Pancreas (tissue), 10 donors: ENCODE results near the gene PTPRU. TPM values are rescaled to one million over a fixed set of nuclear protein-coding genes. Genes with fewer than 3 reads are reported as not detected.

Experiments used
- ATAC-seq, 4 donors: fragments of 200-7000 bp; cut with Tn5 transposase; one replicate each; pipeline versions ENCODE4 v1.8.0 to v1.9.1; 2020; ENCODE audit warnings: mild to moderate bottlenecking in 4 of 4, moderate library complexity in 4 of 4
- DNase-seq, 6 donors: peaks; one replicate each; pipeline ENCODE4 v3.0.0-alpha.2; 2020
- FAIRE-seq: peaks from 2 replicates; lab custom pipeline; 2012; peaks lifted over from hg19 to GRCh38; lab: Jason Lieb, UNC
- H3K27ac ChIP-seq, 4 donors: fragments of 200-600 bp; sonication (generic); 1 replicate in 3 of 4; 2 replicates in 1 of 4; pipeline versions ENCODE4 v1.5.0 to v1.8.0; 2020
- H3K27me3 ChIP-seq, 4 donors: fragments of 200-600 bp; one replicate each; pipeline ENCODE4 v1.8.0; 2021
- H3K36me3 ChIP-seq, 3 donors: fragments of 200-600 bp; sonication (generic) in 1 of 3; one replicate each; pipeline versions ENCODE4 v1.5.0 to v1.8.0; 2020 to 2021
- H3K4me1 ChIP-seq, 3 donors: fragments of 200-600 bp; one replicate each; pipeline ENCODE4 v1.8.0; 2021
- H3K4me3 ChIP-seq, 4 donors: fragments of 200-600 bp; sonication (generic) in 2 of 4; one replicate each; pipeline versions ENCODE4 v1.5.0 to v1.8.0; 2020 to 2021
- H3K9me3 ChIP-seq, 4 donors: fragments of 200-600 bp; one replicate each; pipeline ENCODE4 v1.8.0; 2021
- CTCF ChIP-seq, 4 donors: fragments of 200-600 bp; sonication (generic) in 3 of 4; IDR thresholded peaks; one replicate each; pipeline versions ENCODE4 v1.5.0 to v1.8.0; 2021; ENCODE audit warnings: antibody characterized with exemption in 4 of 4
- WGBS, 2 donors: extraction: QIAGEN DNeasy Blood & Tissue Kit; methylation state at CpG; one replicate each; pipeline ENCODE4 v1.1.7; 2013; 5-methylcytosine and 5-hydroxymethylcytosine counted together
- intact Hi-C, 3 donors: fragments of 100-400 bp; cut with DNase I; formaldehyde crosslinking; loops; one replicate each; pipeline versions ENCODE4 v1.11.1 to v1.14.2; 2022
- polyA plus RNA-seq, 2 donors: library from polyadenylated mRNA; stranded (reverse); fragments of 200-250 nt; gene quantifications; one replicate each; pipeline ENCODE4 v1.2.3, GENCODE V29; 2013
- total RNA-seq, 6 donors: library from RNA; stranded (reverse); fragmentation: NEBNext Ultra II Directional in 4 of 6; extraction: Animal tissue kit (Norgen Biotek cat#: 25700) in 4 of 6; gene quantifications; one replicate each; pipeline versions ENCODE4 v1.2.1 to v1.2.4, GENCODE V29; 2021 to 2023
- donor health status: healthy with polysubstance abuse.
- donor health status: DM: no; HTN: no; CAD: no; lungs with moderate emphysema.
- donor health status: DM: no; HTN: no; CAD: no.
- donor health status: control.
- donor health status: control.
- donor health status: Bipolar disorder and iron deficiency.
- donor health status: DM: yes; HTN: yes; CAD: no.
- donor health status: DM: no; HTN: no; CAD: no.
- donor health status: DM: no; HTN: no; CAD: no.
- donor health status: DM: yes; HTN: yes; CAD: no.

Gene PTPRU
- total RNA-seq (10 to 100 TPM; 12.3 to 20.9 (median 15.7) TPM), polyA plus RNA-seq (10 to 100 TPM; 13.7 to 16.6 TPM)

GRCh38 chr1:29235955-29236711 is at the start of gene PTPRU:
TSS of gene PTPRU (plus strand) at chr1:29236522. CDS start at chr1:29236645, 123 bp downstream.
- intact Hi-C loops: loop anchor here in 1 of 3 donors (5.0 to 10.0 kb wide), 2 partner anchors 1139 to 1476 kb away; no protein-coding TSS in a partner anchor
- no peaks in the 10 kb centered on the region for H3K36me3 ChIP-seq
- H3K4me3 ChIP-seq: peak within 1 kb of the TSS; percentile 43 to 72 (median 62)
- WGBS, 2 donors: 3 to 5% methylated on average over 53 to 82 of the region's 82 CpGs
- FAIRE-seq (no peak), DNase-seq (peak; percentile 72 to 98 (median 89)), ATAC-seq (peak; percentile 84 to 88 (median 86))
- TF ChIP-seq CTCF (IDR thresholded peaks at IDR 0.05): peak; percentile 70 to 74 (median 74)
- H3K27me3 ChIP-seq: no peaks in the 10 kb centered on the region
- no peaks in the 10 kb centered on the region for H3K4me1 ChIP-seq
- no peaks in the 10 kb centered on the region for H3K9me3 ChIP-seq
- H3K27ac ChIP-seq: peak within 1 kb of the TSS; percentile 31 to 58 (median 46)

- Histone ChIP-seq H3K36me3 (no peaks in the 10 kb centered on the region), H3K27ac (no peak overlapping the region), H3K4me3 (no peak overlapping the region), H3K4me1 (peaks cover 0 to 7% (median 7%) of the 10 kb centered on the region in 3 donors), H3K27me3 (no peaks in the 10 kb centered on the region), H3K9me3 (no peaks in the 10 kb centered on the region)
- FAIRE-seq (no peak), ATAC-seq (no peak), DNase-seq (no peak)
- no peak for TF ChIP-seq CTCF (IDR thresholded peaks at IDR 0.05)
- intact Hi-C loops: no loop called here
- WGBS, 2 donors: 37 to 56% methylated on average over 1 of the region's 1 CpG
These were observed 49.6 kb upstream of the PTPRU start for GRCh38 chr1:29186707-29187106.

- no peaks in the 10 kb centered on the region for H3K9me3 ChIP-seq
- H3K4me3 ChIP-seq: no peak overlapping the region
- intact Hi-C loops: loop anchor here in 1 of 3 donors (10.0 kb wide), 1 partner anchor 306 kb away; no protein-coding TSS in a partner anchor
- 80 to 95% methylated on average over 6 of the region's 6 CpGs for WGBS, 2 donors
- ATAC-seq: no peak
- no peaks in the 10 kb centered on the region for H3K27me3 ChIP-seq
- TF ChIP-seq CTCF (IDR thresholded peaks at IDR 0.05): no peak
- H3K27ac ChIP-seq: no peak overlapping the region
- no peaks in the 10 kb centered on the region for H3K4me1 ChIP-seq
- FAIRE-seq: no peak
- peaks cover 0 to 4% (median 0%) of the 10 kb centered on the region in 3 donors for H3K36me3 ChIP-seq
- no peak for DNase-seq
These were observed 45.6 kb upstream of the PTPRU start for GRCh38 chr1:29190718-29191117.

GRCh38 chr1:29193879-29194455 is 42.4 kb upstream of the PTPRU start:
- no peak overlapping the region for H3K27ac ChIP-seq
- no peak for FAIRE-seq
- H3K9me3 ChIP-seq: no peaks in the 10 kb centered on the region
- DNase-seq: peak in 1 of 6 donors; percentile 31
- TF ChIP-seq CTCF (IDR thresholded peaks at IDR 0.05): no peak
- 96 to 97% methylated on average over 8 of the region's 8 CpGs for WGBS, 2 donors
- H3K36me3 ChIP-seq: peaks cover 0 to 4% (median 0%) of the 10 kb centered on the region in 3 donors
- intact Hi-C loops: loop anchor here in 1 of 3 donors (10.0 kb wide), 1 partner anchor 309 kb away; no protein-coding TSS in a partner anchor
- no peak overlapping the region for H3K4me3 ChIP-seq
- H3K4me1 ChIP-seq: no peaks in the 10 kb centered on the region
- no peaks in the 10 kb centered on the region for H3K27me3 ChIP-seq
- ATAC-seq: no peak
